ENCODE measurements around the gene SMIM3.
"Not testable (repeated sequence)": the region's sequence is repeated elsewhere in the genome, so short reads cannot be mapped to it uniquely, and the experiment has no call there.

SMIM3 gene, protein sequence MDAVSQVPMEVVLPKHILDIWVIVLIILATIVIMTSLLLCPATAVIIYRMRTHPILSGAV

DNA sequence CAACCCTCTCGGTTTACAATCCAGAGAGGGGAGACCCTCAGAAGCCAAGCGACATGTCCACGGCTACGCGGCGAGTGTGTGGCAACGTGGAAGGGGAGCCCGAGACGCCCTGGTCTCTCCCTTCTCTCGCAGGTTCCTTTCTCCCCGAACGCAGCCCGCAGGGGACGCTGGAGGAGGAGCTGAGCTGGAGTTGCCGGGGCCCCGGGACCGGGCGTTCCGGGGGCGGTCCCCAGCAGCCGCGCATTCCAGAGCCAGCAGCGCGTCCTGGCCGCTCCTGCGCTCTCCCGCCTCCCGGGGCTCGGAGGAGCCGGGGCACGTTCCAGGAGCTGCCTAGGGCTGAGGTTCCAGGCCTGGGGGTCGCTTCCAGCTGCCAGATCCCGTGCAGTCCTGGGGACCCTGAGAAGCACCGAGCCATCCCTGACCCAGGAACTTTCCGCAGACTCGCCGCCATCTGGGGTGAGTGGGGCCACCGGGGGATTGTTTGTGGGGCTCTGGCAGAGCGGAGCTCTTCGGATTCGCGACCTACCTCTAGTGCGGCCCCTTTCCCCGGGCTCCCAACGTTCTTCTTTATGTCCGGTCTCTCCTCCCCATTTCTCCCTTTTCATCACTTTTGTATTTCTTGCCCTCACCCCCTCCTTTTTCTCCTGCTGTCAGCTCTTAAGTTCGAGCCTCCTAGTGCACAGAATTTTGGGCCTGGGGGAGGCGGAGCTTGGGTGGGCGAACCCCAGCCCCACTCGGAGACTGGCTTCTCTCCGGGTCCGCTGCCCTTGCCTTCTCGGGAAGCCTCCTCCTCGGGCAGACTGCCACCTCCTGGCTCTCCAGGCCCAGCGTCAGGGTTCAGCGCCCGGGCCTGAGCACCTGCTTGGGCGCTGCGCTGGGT, at the start of gene SMIM3:
SMIM3 (plus strand) TSS at position 241 of the 880 bp plus-strand sequence. CDS start 16,684 bp downstream, outside the sequence.
- peak; percentile 72 to 81 for DNase-seq

DNA sequence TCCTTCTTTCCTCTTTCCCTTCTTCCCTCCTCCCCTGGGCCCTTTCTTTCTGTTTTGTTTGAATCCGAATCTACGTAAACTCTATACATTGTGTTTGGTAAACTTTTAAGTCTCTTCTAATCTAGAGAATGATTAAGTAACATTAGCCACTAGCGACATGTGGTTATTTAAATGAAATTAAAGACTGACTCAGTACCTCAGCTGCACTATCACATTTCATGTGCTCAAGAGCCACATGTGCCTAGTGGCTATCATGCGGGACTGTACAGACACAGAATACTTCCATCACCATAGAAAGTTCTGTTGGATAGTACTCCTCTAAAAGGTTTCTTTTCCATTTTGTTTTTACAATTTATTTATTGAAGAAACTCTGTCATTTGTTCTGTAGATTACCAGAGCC, 48.7 kb upstream of the SMIM3 start:
- DNase-seq: no peak

DNA sequence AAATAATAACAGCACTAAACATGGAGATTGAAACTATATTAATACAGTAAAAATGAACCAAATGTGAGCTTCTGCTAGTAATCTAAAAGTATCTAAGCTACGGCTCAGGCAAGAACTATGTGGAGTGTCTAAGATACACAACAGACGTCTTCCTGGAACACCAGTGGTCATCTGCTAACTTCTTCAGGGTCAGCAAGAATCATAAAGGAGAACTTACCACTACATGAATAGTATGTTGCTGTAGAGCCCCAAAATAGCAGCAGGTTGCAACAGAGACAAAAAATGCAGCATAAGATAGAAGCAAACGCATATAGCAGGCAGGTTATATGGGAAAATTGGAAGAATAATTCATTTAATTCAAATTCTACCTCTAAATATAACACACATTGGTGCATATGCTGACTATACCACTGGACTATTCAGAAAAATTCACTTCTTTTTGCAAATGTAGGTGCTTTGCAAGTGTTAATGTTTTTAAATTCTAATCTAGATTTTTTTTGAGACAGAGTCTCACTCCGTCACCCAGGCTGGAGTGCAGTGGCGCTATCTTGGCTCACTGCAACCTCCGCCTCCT, 46.8 kb upstream of the SMIM3 start:
- peak; percentile 35 to 49 for DNase-seq

DNA sequence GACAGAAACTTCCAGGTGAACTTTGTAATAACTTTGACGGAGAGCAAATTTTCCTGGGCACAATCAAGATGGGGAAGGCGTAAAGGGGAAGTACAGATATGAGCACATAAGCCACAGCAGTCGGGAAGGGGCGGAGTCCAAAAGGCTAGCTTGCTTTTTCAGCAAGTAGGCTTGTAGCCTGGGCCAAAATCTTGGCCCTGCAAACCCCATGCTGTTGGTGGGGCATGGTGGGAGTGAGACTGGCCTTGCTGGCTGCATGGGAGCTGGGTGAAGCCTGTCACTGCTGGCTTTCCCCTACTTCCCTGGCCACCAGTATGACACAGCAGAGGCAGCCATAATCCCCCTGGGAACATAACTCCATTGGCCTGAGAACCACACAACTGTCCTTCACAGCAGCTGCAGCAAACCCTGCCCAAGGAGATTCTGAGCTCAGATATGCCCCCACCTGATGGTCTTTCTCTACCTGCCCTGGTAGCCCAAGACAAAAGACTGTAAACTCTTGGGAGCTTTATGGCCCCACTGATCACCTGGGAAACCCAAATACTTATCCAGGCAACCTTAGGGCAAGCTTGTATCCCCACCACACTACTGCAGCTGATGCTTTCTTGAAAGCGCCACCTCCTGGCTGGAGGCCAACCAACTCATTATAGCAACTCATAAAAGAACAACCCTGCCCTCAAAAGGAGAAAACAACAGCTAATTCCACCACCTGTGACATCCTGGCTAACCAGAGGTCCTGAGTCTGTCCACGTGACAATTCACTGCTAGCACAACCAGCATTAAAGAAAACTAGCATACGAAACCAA, 43.8 kb upstream of the SMIM3 start:
- DNase-seq: peak; percentile 81 to 83

DNA sequence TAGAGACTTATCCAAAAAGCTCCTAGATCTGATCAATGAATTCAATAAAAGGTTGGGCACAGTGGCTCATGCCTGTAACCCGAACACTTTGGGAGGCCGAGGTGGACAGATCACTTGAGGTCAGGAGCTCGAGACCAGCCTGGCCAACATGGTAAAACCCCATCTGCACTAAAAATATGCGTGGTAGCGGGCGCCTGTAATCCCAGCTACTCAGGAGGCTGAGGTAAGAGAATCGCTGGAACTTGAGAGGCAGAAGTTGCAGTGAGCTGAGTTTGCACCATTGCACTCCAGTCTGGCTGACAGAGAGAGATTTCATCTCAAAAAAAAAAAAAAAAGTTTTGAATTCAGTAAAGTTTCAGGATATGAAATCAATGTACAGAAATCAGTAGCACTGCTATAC, 39.7 kb upstream of the SMIM3 start:
- DNase-seq: no peak

DNA sequence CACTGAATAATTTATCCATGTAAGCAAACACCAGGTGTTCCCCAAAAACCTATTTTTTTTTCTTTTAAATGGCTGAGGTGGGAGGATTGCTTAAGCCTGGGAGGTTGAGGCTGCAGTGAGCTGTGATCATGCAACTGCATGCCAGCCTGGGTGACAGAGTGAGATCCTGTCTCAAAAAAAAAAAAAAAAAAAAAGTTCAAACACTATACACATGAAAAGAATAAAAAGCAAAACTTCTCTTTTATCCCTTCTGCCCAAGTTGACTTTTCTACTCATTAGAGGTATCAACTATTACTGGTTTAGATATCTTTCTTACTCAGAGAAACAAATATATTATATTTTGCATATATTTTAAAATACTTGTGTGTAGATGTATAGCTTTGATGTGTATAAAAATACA, 37.6 kb upstream of the SMIM3 start:
- no peak for DNase-seq

DNA sequence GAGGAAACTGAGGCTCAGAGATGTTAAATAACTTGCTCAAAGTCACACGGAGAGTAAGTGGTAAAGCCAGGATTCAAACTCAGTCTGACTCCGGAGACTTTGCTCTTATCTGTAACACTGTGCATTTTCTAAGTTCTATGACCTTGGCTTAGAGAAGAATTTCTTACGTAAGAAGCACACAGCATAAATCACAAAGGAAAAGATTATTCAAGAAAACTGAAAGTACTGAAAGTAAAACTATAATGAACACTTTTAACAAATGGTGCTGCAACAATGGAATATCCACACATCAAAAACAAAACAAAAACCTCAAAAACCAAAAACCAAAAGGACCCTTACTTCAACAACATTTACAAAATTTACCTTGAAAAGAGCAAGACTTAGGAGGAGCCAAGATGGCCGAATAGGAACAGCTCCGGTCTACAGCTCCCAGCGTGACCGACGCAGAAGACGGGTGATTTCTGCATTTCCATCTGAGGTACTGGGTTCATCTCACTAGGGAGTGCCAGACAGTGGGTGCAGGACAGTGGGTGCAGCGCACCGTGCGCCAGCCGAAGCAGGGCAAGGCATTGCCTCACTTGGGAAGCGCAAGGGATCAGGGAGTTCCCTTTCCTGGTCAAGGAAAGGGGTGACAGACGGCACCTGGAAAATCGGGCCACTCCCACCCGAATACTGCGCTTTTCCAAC, 36.0 kb upstream of the SMIM3 start:
- DNase-seq: peak in 1 of 2 donors; percentile 47

DNA sequence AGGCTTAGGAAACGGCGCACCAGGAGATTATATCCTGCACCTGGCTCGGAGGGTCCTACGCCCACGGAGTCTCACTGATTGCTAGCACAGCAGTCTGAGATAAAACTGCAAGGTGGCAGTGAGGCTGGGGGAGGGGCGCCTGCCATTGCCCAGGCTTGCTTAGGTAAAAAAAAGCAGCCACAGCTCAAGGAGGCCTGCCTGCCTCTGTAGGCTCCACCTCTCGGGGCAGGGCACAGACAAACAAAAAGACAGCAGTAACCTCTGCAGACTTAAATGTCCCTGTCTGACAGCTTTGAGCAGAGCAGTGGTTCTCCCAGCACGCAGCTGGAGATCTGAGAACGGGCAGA, 35.4 kb upstream of the SMIM3 start:
- not testable (repeated sequence) for DNase-seq

DNA sequence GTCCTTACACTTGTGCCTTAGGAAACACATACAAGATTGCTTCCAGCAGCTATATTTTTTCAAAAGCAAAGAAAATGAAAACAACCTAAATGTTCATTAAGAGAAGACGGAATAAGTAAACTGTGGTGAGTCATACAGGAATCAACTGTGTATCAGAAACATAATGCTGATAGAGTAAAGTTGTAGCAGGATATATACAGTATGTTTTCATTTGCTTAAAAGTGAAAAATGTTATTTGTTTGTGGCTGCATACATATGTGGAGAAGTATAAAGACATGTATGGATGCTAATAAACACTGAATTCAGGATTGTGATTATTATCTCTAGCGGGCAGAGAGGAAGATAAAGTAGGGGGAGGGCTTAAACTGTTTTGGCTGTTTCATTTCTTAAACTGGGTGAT, 28.1 kb upstream of the SMIM3 start:
- no peak for DNase-seq

DNA sequence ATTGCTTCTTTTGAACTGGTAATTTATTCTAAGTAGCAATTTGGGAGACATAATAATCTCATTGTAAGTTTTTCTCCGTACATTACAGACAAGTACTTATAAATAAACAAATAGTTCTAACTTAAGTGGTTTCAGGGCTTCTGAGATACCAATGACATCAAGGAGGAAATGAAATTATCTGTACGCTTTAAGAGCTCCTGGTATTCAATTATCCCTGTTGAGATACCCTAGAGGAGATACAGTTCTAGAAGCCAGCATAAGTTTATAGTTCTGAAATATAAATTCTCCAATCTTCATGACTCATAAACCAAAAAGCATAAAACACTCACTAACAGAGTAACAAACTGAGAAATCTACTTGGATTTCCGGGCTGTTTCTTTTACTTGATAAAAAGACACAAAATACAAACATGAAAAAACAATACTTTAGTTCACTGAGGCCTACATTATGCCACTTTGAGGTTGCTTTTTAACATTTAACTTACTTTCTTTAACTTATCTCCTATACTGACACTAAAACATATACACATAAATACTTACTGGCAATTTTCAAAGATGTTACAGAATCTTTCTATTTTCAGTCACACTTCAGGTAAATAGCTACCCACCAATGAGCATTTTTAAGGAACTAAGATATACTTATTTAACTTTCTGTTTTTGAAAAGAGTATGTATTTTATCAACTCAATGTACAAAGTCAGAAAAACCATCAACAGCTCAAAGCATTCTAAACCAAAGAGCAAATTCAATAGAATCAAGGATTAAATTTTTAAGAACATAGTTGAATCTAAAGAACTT, 27.3 kb upstream of the SMIM3 start:
- DNase-seq: no peak

DNA sequence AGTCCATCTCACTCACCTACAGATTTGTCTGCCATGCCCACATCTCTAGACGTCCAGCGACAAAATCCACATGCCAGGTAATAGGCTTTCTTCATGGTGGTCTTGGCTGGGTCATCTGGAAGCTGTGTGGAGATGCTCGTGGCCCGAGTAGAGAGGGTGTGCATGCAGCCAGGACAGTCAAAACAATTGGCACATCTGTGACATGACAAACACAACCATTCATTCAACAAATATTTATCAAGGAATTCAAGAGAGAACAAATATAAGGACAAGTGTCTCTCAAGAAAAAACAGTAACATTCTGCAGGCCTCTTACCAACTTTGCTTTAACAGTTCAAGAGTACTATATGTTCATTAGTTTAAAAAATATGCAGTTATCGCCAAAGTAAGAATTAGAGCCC, 25.1 kb upstream of the SMIM3 start:
- DNase-seq: no peak

DNA sequence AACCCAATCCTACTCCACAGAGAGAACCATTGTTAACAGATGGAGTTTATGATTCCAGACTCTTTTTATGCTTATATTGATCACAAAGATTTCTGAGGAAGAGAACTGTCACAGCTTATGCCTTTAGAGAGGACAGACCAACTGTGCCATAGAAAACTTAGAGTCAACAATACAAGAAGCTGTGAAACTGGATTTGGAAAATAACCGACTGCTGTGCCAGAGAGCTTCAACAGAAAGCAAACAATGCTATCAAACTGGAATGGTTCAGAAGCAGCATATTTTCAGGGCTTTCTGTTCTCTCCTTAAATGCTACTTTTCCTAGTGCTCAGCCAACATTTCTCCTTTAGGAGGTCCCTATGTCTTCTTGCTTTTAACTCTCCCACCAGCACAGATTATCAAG, 24.7 kb upstream of the SMIM3 start:
- DNase-seq: no peak

DNA sequence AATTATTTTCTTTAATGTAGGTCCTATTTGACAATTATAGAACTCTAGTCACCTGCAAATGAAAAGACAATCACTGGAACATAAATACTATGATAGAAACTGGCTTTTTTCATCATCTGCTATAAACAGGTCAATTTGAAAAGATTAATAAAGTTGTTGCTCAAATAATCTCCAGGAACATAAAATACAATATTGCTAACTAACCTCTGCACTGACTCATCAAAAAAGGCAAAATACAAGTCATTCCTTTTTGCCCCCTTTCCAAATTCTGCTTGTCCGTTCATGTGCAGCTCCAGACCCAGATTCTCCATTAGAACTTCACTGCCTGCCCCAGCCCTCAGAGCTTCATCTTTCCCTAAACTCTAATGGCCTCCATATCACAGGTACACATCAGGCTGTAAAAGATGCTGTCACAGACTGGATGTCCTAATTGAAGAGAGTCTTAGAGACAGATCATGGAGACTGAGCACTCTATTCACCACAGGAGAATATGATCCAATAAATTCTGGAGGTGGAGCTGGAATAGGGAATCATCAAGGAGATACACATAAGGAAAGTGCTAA, 21.4 kb upstream of the SMIM3 start:
- DNase-seq: no peak

DNA sequence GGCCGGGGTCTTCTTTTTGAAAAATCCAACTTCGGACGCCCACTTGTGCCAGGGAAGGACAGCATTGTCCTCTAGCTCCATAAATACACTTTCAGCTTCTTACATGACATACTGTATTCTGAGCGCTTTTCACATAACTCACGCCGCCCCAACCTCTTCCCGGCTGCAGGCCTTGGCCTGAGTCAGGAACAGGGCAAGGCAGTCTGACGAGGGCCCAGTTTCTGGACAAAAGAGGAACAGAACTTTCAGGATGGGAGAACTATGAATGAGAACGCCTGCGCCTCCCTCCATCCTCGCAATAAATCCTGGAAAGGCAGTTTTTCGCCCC, 20.4 kb upstream of the SMIM3 start:
- DNase-seq: no peak

DNA sequence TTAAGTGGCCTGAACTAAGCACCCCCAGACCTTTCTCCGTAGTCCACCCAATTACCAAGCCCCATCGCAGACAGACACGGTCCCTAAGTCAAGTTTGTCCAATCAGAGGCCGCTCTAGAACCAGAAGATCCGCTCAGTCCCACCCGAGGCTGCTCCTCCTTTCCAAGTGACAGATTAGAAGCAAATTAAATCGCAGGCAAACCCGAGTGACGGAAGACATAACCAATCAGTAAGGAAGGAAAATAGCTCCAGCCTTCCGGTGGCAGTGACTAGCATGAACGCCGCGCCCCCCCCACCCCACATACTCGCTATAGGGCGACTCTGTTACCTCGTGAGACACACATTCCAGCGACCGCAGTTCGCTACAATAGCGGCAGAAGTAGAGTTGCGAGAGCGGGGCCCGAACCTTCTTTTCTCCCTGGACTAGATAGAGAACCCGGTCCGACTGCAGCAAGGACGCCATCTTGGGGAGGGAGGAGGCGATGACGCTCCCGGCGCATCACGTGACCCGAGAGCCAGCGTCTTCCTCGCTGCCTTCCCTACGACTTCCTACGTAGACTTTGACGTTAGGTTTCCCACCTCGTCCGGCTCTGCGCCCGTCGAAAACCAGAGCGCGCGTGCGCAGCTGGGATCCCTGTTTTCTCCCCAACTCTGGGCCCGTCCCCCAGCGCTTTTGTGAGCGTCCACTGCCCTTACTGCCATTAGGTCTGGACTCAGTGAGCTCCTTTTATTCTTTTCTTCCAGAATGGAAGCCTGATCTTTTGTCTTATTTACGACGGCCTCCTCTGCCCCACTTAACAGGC, 19.8 kb upstream of the SMIM3 start, which contains the start of gene DCTN4:
DCTN4 (minus strand) TSS at position 487 of the 803 bp plus-strand sequence; CDS start at position 463, 24 bp downstream.
- peak; percentile 96 to 99 for DNase-seq

DNA sequence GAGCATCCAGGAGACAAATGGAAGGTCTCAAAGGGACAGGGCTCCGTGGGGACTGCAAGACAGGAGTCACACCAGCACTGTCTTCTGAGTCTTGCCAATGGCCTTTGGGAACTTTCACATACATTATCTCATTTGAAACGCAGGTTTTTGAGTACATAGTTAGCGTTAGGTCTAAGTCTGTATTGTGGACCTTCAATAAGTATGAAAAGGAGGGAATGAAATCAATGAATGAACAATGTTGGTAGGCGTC, 19.3 kb upstream of the SMIM3 start:
- DNase-seq: no peak

DNA sequence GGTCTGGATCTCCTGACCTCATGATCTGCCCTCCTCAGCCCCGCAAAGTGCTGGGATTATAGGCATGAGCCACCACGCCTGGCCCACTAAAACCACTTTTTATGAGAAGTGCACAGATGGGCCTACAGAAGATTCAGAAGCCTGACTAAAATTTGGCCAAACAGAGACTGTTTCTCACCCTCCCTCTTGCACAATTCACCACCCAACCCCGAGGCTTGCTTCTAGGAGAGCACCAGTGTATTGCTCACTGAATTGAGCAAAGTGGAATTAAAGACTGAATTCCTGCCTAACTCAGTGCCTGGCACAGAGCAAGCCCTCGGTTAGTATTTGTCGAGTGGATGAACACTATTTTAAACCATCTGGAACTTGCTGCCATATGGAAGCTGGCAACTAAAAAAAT, 16.3 kb upstream of the SMIM3 start:
- peak; percentile 75 to 91 for DNase-seq

DNA sequence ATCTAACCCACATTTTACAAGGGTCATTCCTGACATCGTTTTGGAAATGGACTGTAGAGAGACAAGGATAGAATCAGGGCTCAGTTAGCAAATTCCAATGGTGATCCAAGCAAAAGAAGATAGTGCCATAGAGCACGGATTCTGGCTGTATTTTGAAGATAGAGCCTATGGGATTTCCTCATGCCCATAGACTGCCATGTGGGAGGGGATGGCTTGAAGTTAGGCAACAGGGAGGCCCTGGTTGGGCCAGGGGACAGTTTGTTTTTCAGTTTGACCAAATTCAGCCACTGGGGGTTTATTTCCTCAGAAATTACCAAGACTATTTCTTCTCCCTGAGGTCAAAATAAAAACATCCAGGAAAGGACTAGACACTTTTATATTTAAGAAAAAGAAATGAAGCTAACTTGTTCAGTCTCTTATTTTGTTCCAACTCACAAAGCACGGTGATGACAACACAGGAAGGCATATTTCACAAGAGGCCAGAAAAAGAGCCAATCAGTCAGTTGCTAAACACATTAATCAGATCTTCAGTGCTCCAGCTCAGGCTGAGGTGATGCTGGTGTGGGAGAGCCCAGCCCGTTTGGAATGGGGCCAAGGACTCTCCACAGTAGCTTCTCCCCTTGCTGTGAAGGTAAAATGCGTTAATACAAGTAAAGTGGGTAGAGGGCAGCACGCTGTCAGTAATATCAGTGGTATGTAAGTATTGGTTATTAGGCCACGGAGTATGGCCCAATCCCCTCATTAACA, 15.4 kb upstream of the SMIM3 start:
- peak; percentile 90 to 91 for DNase-seq

DNA sequence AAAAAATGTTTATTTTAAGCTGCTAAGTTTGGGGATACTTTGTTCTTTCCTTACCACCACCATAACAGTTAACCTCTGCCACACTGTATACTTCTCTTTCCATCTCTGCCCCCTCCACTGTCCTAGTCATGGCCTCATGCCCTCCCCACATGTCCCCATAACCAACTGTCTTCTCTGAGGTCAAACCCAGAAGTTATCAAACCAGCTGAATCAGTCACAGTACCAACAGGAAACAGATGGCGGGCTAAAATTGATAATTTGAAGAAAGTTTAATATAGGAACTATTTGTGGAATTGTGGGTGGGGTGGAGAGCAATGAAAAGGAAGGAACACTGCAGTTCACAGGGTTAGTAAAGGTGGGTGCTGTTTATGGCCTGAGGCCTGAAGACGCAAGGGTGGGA, 14.0 kb upstream of the SMIM3 start:
- DNase-seq: peak in 1 of 2 donors; percentile 68

DNA sequence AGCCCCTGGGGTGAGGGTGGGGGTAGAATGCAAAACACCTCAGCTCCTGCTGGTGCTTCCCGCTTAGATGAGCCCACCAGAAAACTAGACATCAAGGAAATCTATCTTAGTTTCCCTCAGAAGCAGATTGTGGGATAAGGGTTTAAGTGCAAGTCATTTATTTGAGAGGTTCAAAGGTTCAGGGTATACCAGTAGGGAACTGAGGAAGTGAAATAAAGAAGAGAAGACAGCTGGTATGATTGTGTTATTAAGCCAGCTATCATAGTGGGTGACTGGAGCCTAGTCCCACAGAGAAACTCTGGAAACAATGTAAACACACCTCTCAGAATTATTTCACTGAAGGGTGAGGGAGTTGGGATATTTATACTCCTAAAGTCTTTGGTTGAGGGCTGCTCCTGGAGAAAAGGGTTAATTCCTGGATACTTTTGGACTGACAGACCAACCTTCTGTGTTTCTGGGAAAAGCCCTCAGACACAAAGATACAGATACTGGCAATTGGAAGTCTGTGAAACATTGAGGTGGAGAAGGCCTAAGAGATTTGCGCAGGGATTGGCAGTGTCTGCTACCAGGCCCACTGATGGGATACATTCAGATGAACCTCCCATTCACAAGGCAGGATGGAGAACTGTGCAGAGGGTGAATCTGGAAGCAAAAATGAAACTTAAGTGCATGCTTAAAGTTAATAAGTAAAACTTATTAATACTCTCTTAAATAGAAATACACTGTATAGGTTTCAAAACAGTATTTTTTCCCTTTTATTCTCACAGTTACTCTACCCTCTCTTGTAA, 13.4 kb upstream of the SMIM3 start:
- DNase-seq: peak in 1 of 2 donors; percentile 53

All from inflammatory macrophage treated with lipopolysaccharide for 1 hour (primary cell).